HG03439 (cell line): ENCODE measurements around the gene GART.
"Not testable (repeated sequence)": the region's sequence is repeated elsewhere in the genome, so short reads cannot be mapped to it uniquely, and the experiment has no call there.

Source experiments
- ATAC-seq: cut with Tn5 transposase; IDR thresholded peaks from one replicate; pipeline ENCODE4 v1.9.1; 2021; ENCODE audit warnings: mild to moderate bottlenecking, moderate library complexity; ENCODE audit not compliant: unreplicated experiment

The GART gene

GRCh38 chr21:33473344-33473743 is 68.6 kb downstream of the GART start:
- no peak for ATAC-seq

- no peak for ATAC-seq
These were observed 71.2 kb downstream of the GART start for GRCh38 chr21:33470701-33471100.

- ATAC-seq: not testable (repeated sequence)
These were observed 72.7 kb downstream of the GART start for GRCh38 chr21:33469183-33469582.

- no peak for ATAC-seq
These were observed 80.2 kb downstream of the GART start for GRCh38 chr21:33461538-33462250.

GRCh38 chr21:33458861-33459260 is 83.1 kb downstream of the GART start:
- no peak for ATAC-seq

- no peak for ATAC-seq
These were observed 86.1 kb downstream of the GART start for GRCh38 chr21:33455686-33456446.
